HG03175 (cell line): ENCODE results near the gene NFAM1.
A peak's percentile ranks its signal among the peaks of the same experiment; 100 is the strongest.

Experiments used
- ATAC-seq: cut with Tn5 transposase; IDR thresholded peaks from one replicate; pipeline ENCODE4 v1.9.1; 2021; ENCODE audit warnings: mild to moderate bottlenecking, moderate library complexity; ENCODE audit not compliant: unreplicated experiment

Gene NFAM1

GRCh38 chr22:42416671-42417230, 15.5 kb downstream of the NFAM1 start:
- no peak for ATAC-seq

- no peak for ATAC-seq
These were observed 17.5 kb downstream of the NFAM1 start for GRCh38 chr22:42414565-42415303.

GRCh38 chr22:42414021-42414420, 18.2 kb downstream of the NFAM1 start:
- ATAC-seq, result no peak

- no peak for ATAC-seq
These were observed 19.4 kb downstream of the NFAM1 start for GRCh38 chr22:42412744-42413333.

- no peak for ATAC-seq
These were observed 21.5 kb downstream of the NFAM1 start for GRCh38 chr22:42410708-42411107.

GRCh38 chr22:42408810-42409529, 23.2 kb downstream of the NFAM1 start:
- ATAC-seq, result no peak

GRCh38 chr22:42408276-42408675, 23.9 kb downstream of the NFAM1 start:
- no peak for ATAC-seq

- no peak for ATAC-seq
These were observed 27.9 kb downstream of the NFAM1 start for GRCh38 chr22:42404266-42404665.

GRCh38 chr22:42401535-42402334, 30.5 kb downstream of the NFAM1 start:
- no peak for ATAC-seq

- no peak for ATAC-seq
These were observed 31.2 kb downstream of the NFAM1 start for GRCh38 chr22:42400811-42401534.

GRCh38 chr22:42399315-42400271, 32.6 kb downstream of the NFAM1 start:
- ATAC-seq, result no peak

- peak; percentile 49 for ATAC-seq
These were observed 34.6 kb downstream of the NFAM1 start for GRCh38 chr22:42397332-42398249.

GRCh38 chr22:42396621-42397331, 35.4 kb downstream of the NFAM1 start:
- ATAC-seq, result peak; percentile 37

- no peak for ATAC-seq
These were observed 43.1 kb downstream of the NFAM1 start for GRCh38 chr22:42389143-42389542.

GRCh38 chr22:42388130-42388797, 43.9 kb downstream of the NFAM1 start:
- ATAC-seq, result no peak

- ATAC-seq, result no peak
These were observed 44.6 kb downstream of the NFAM1 start for GRCh38 chr22:42387631-42388030.

GRCh38 chr22:42385696-42386095, 46.5 kb downstream of the NFAM1 start:
- ATAC-seq, result no peak
